ENCODE results near the gene VGLL4. TPM values are rescaled to one million over a fixed set of nuclear protein-coding genes. Genes with fewer than 3 reads are reported as not detected.

The VGLL4 gene
- total RNA-seq, 1 experiment from 2014 or later, result 46.3 TPM

DNA sequence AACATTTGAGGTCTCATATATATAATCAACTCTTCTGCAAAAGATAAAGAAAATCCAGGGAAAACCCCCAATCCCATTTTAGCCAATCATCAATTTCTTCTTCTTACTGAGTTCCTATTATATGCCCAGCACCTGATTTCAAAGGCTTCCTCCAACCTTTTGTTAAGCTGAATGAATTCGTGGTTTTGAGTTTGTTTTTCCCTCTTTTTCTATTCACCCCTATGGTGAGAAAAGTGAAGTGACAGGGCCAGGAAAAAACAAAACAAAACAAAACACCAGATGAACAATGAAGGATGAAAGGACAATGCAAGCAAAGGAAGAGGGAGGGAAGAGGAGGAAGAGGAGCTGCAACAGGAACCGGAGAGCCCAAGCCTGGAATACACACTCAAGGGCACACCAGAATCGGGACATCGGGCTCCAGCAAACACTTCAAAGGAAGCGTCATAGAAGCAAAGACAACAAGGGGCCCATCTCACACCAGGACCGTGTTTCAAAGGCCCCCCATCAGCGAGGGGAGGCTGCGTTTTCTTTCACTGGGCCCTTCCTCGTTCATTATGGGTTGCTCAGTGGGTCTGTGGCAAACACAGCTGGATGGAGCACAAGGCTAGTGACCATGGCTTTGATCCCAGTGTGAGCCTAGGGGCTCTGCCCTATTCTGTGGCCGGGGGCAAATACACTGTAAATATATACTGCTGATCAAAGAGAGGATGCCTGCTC is 50.2 kb downstream of the VGLL4 start:
- H4K20me1 ChIP-seq (ENCODE audit: low read length), result peaks cover 38% of the 10 kb centered on the region; the same call in 1 of the 2 replicates

DNA sequence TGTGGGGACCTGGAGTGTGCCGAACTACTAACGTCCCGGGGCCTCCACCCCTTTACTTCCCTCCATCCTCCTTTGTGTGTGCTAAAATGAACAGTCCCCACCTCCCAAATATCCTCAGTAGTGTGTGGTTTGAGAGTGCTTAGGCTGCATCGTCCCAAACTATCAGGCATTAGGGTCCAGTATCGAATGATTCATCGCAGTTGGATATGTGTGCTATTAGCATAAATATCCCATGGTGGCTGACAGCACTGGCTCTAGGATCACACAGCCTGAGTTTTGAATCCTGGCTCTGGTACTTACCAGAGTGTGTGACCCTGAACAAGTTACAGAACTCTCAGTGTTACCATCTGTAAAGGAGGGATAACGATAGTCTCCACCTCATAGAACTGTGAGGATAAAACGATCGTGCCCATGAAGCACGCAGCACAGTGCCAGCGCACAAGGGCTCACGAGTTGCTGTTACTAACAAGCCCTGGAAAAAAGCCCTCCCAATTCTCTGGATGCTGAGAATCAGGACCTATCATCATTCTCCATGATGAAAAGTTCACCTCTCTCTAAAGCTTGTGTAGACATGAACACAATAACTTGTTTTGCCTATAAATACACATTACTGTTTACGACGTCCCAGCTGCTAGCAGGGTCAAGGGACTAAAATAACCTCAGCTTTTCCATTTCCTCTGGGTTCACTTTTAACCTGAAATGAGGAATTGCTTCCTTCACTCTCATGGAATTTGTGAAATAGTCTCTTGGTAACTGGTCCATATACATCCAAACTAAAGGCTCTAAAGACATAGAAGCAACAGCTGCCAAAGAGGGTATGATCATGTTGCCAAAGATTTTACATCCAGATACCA is 51.0 kb downstream of the VGLL4 start:
- ATAC-seq (no peak), DNase-seq (no peak)
- peaks cover 10% of the 10 kb centered on the region; the same call in 1 of the 2 replicates for H3K4me1 ChIP-seq (ENCODE audit: insufficient read depth, low read length)
- no TSS peak for BruUV-seq (replicated peaks)
- H3K9ac ChIP-seq (ENCODE audit: low read length), result no peak overlapping the region
- no peak for TF ChIP-seq EZH2phosphoT487 (IDR thresholded peaks at IDR 0.05; ENCODE audit: borderline replicate concordance, low read length)
- TF ChIP-seq, protein P1, sequence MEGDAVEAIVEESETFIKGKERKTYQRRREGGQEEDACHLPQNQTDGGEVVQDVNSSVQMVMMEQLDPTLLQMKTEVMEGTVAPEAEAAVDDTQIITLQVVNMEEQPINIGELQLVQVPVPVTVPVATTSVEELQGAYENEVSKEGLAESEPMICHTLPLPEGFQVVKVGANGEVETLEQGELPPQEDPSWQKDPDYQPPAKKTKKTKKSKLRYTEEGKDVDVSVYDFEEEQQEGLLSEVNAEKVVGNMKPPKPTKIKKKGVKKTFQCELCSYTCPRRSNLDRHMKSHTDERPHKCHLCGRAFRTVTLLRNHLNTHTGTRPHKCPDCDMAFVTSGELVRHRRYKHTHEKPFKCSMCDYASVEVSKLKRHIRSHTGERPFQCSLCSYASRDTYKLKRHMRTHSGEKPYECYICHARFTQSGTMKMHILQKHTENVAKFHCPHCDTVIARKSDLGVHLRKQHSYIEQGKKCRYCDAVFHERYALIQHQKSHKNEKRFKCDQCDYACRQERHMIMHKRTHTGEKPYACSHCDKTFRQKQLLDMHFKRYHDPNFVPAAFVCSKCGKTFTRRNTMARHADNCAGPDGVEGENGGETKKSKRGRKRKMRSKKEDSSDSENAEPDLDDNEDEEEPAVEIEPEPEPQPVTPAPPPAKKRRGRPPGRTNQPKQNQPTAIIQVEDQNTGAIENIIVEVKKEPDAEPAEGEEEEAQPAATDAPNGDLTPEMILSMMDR (conservative IDR thresholded peaks at IDR 0.05; ENCODE audit: low read depth, low read length), result no peak
- no peak for TF ChIP-seq EZH2 (IDR thresholded peaks at IDR 0.05; ENCODE audit: low read length, unreplicated experiment)
- H3K79me2 ChIP-seq (ENCODE audit: low read length), result peaks cover 91% of the 10 kb centered on the region
- no peaks in the 10 kb centered on the region for H3F3A ChIP-seq (ENCODE audit: low read length, unreplicated experiment)
- intact Hi-C loops (cut with micrococcal nuclease), result no loop called here
- H2AFZ ChIP-seq (ENCODE audit: low read length), result no peak overlapping the region
- ChIA-PET CTCF (no interaction called here), POLR2A (ENCODE audit: unreplicated experiment) (no interaction called here)
- peaks cover 7% of the 10 kb centered on the region; the same call in 1 of the 2 replicates for H3K36me3 ChIP-seq (ENCODE audit: low read depth, low read length)
- H3K9me3 ChIP-seq (ENCODE audit: low read length), result no peaks in the 10 kb centered on the region
- no peaks in the 10 kb centered on the region for H3K9me2 ChIP-seq (replicated peaks; ENCODE audit: low read length)
- no peak overlapping the region for H3K4me3 ChIP-seq (ENCODE audit: low read length)
- H4K20me1 ChIP-seq (ENCODE audit: low read length), result peaks cover 38% of the 10 kb centered on the region; the same call in 1 of the 2 replicates
- no peak overlapping the region for H3K27ac ChIP-seq (ENCODE audit: low read length)
- no peak overlapping the region for H3K4me2 ChIP-seq (ENCODE audit: low read length)
- H3K27me3 ChIP-seq (ENCODE audit: low read length), result no peaks in the 10 kb centered on the region

More for the DNA sequence above, 50.2 kb downstream of the VGLL4 start:
- Histone ChIP-seq H3K9me3 (ENCODE audit: low read length) (no peaks in the 10 kb centered on the region), H3K9ac (ENCODE audit: low read length) (no peak overlapping the region), H3K4me1 (ENCODE audit: insufficient read depth, low read length) (peaks cover 10% of the 10 kb centered on the region; the same call in 1 of the 2 replicates), H3K36me3 (ENCODE audit: low read depth, low read length) (peaks cover 9% of the 10 kb centered on the region; the same call in 1 of the 2 replicates), H3K9me2 (replicated peaks; ENCODE audit: low read length) (no peaks in the 10 kb centered on the region), H3K4me3 (ENCODE audit: low read length) (no peak overlapping the region), H3K4me2 (ENCODE audit: low read length) (no peak overlapping the region), H3K79me2 (ENCODE audit: low read length) (peaks cover 91% of the 10 kb centered on the region), H2AFZ (ENCODE audit: low read length) (no peak overlapping the region), H3K27me3 (ENCODE audit: low read length) (no peaks in the 10 kb centered on the region), H3F3A (ENCODE audit: low read length, unreplicated experiment) (no peaks in the 10 kb centered on the region), H3K27ac (ENCODE audit: low read length) (no peak overlapping the region)
- ChIA-PET POLR2A (ENCODE audit: unreplicated experiment) (no interaction called here), CTCF (no interaction called here)
- no peak for ATAC-seq
- intact Hi-C loops (cut with micrococcal nuclease), result no loop called here
- no TSS peak for BruUV-seq (replicated peaks)
- no peak for DNase-seq
- TF ChIP-seq, protein P1 (conservative IDR thresholded peaks at IDR 0.05; ENCODE audit: low read depth, low read length), result no peak
- TF ChIP-seq EZH2 (IDR thresholded peaks at IDR 0.05; ENCODE audit: low read length, unreplicated experiment) (no peak), EZH2phosphoT487 (IDR thresholded peaks at IDR 0.05; ENCODE audit: borderline replicate concordance, low read length) (no peak)

All from PC-3 (cell line).